ENCODE measurements around the gene MEIS3.

DNA sequence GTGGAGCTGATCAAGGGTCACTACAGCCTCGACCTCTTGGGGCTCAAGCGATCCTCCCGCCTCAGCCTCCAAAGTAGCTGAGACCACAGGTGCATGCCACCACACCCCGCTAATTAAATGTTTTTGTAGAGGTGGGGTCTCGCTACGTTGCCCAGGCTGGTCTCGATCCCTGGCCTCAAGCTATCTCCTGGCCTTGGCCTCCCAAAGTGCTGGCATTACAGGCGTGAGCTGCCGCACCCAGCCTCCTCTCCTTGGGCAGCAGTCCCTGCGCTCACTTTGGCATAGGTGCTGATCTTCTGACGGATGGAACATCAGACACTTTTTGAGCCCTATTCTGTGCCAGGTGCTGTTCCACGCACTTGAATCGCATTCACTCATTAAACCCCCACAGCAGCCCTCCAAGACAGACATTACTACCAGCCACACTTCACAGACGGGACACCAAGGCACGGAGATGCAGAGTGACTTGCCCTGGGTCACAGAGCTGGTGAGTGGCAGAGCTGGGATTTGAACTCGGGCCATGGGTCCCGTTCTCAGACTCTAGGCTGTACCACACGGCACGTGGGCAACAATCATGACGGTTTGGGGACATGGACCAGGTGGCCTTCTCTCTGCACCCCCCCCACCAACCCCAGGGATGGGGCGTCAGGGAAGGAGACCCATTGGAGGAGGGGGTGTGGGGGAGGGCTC is 3.2 kb downstream of the MEIS3 start:
- TF ChIP-seq, protein P1, sequence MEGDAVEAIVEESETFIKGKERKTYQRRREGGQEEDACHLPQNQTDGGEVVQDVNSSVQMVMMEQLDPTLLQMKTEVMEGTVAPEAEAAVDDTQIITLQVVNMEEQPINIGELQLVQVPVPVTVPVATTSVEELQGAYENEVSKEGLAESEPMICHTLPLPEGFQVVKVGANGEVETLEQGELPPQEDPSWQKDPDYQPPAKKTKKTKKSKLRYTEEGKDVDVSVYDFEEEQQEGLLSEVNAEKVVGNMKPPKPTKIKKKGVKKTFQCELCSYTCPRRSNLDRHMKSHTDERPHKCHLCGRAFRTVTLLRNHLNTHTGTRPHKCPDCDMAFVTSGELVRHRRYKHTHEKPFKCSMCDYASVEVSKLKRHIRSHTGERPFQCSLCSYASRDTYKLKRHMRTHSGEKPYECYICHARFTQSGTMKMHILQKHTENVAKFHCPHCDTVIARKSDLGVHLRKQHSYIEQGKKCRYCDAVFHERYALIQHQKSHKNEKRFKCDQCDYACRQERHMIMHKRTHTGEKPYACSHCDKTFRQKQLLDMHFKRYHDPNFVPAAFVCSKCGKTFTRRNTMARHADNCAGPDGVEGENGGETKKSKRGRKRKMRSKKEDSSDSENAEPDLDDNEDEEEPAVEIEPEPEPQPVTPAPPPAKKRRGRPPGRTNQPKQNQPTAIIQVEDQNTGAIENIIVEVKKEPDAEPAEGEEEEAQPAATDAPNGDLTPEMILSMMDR (IDR thresholded peaks at IDR 0.05): no peak
- no peak for TF ChIP-seq POLR2A (IDR thresholded peaks at IDR 0.05)
- no peak for TF ChIP-seq POLR2AphosphoS5 (IDR thresholded peaks at IDR 0.05)

Data from upper lobe of left lung (tissue), 4 donors.